Naive thymus-derived CD8-positive, alpha-beta T cell (primary cell): ENCODE measurements around the gene MCM3. TPM values are rescaled to one million over a fixed set of nuclear protein-coding genes. Genes with fewer than 3 reads are reported as not detected.
A peak's percentile ranks its signal among the peaks of the same experiment; 100 is the strongest.

ENCODE experiments used
- ATAC-seq, 2 donors: fragments of 150-1000 bp; cut with Tn5 transposase in 1 of 2; sonication (Bioruptor Pico), chemical (Tn5 transposase) in 1 of 2; 1 replicate in 1 of 2; 2 replicates in 1 of 2; pipeline ENCODE4 v1.10.0; 2021; ENCODE audit warnings: mild to moderate bottlenecking in 2 of 2, moderate library complexity in 2 of 2
- POLR2A ChIA-PET: fragments of 350-600 bp; sonication (Branson Sonifier 250); formaldehyde crosslinking; loops from one replicate; lab custom pipeline; 2021; ENCODE audit warnings: antibody characterized with exemption; lab: Charles Lee
- DNase-seq, 10 donors: peaks; one replicate each; pipeline versions ENCODE4 v3.0.0 to v3.0.0-alpha.2; 2020 to 2022
- H3K27ac Mint-ChIP-seq, 10 donors: one replicate each; pipeline ENCODE4 v1.8.0; 2020 to 2022; ENCODE audit warnings: mild to moderate bottlenecking in 10 of 10, mixed read lengths in 10 of 10, moderate library complexity in 4 of 10, inconsistent platforms in 1 of 10
- H3K27me3 Mint-ChIP-seq, 5 donors: one replicate each; pipeline ENCODE4 v1.8.0; 2021 to 2022; ENCODE audit warnings: mixed read lengths in 5 of 5
- H3K36me3 Mint-ChIP-seq, 3 donors: one replicate each; pipeline ENCODE4 v1.8.0; 2020 to 2022; ENCODE audit warnings: mixed read lengths in 3 of 3, mild to moderate bottlenecking in 2 of 3, inconsistent platforms in 1 of 3
- H3K4me1 Mint-ChIP-seq, 4 donors: one replicate each; pipeline ENCODE4 v1.8.0; 2021 to 2022; ENCODE audit warnings: mixed read lengths in 4 of 4
- H3K4me3 Mint-ChIP-seq, 10 donors: one replicate each; pipeline ENCODE4 v1.8.0; 2020 to 2022; ENCODE audit warnings: mild to moderate bottlenecking in 10 of 10, mixed read lengths in 10 of 10, moderate library complexity in 6 of 10, inconsistent platforms in 1 of 10
- H3K9me3 Mint-ChIP-seq, 9 donors: one replicate each; pipeline ENCODE4 v1.8.0; 2020 to 2022; ENCODE audit warnings: mixed read lengths in 9 of 9, mild to moderate bottlenecking in 3 of 9, inconsistent platforms in 1 of 9, moderate library complexity in 1 of 9
- polyA plus RNA-seq, 3 donors: library from polyadenylated mRNA; unstranded; fragments of 300-500 nt; fragmentation: Illumina TruSeq; gene quantifications; one replicate each; pipeline ENCODE4 v1.2.3, GENCODE V29; 2021
- total RNA-seq, 8 experiments: library from RNA in 2 of 8; stranded (reverse) in 2 of 8; gene quantifications; one replicate each; pipeline ENCODE4 v1.2.3 and lab custom pipeline; 2021 to 2026

MCM3 gene
- total and polyA plus RNA-seq, 5 experiments from 2014 or later, result 45.5 to 63.5 (median 48.9) TPM

DNA sequence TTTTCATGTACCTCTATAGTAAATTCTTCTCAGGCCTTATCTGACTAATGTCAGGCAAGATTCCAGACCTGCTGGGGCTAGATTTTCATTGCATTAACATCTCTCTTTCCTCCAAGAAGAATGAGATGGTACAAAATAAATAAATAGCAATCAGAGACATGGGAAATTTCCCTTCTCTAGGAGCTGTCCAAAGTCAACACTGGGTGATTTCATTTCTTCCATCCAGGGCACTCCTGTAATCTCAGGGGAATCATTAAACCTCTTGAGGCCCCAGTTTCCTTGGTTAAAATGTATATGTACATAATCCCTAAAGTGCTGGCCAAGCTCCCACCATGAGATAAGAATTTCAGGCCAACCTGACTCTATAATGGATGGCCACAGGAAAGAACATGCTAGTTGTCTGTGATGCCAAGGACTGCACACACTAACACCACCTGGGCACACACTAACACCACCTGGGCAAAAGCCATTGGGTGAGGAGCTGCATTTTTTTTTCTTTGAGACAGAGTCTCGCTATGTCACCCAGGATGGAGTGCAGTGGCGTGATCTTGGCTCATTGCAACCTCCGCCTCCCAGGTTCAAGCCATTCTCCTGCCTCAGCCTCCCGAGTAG is 41.2 kb downstream of the MCM3 start:
- Mint-ChIP-seq H3K36me3 (no peaks in the 10 kb centered on the region), H3K9me3 (no peaks in the 10 kb centered on the region), H3K4me1 (peaks cover 0 to 12% (median 5%) of the 10 kb centered on the region in 4 donors), H3K27ac (no peak overlapping the region), H3K27me3 (peaks cover 0 to 10% (median 5%) of the 10 kb centered on the region in 5 donors), H3K4me3 (no peak overlapping the region)
- DNase-seq (no peak), ATAC-seq (no peak)
- POLR2A ChIA-PET, result no interaction called here

DNA sequence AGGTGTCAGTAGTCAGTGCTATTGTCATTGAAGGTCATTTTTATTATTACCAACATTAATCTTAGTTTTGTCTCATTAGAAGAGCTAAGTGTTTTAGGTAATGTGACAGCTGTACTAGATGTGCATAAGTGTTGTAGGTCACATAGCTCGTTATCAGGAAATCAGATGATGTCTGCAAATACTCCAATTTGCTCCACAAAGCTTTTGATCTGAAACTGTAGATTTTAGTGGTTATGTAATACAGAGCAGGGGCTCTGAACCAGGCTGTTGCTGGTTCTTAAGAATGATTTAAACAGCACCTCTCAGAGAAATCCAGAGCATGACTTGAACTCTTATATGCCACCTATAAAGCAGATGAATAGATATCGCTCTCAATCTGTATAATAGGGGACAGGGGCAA is 42.7 kb downstream of the MCM3 start:
- Mint-ChIP-seq H3K27ac (peak overlapping the region in 1 of 10 donors; percentile 65), H3K9me3 (no peaks in the 10 kb centered on the region), H3K4me1 (peaks cover 0 to 12% (median 5%) of the 10 kb centered on the region in 4 donors), H3K36me3 (no peaks in the 10 kb centered on the region), H3K4me3 (no peak overlapping the region), H3K27me3 (peaks cover 0 to 9% (median 3%) of the 10 kb centered on the region in 5 donors)
- peak in 1 of 10 donors; percentile 12 for DNase-seq
- POLR2A ChIA-PET, result no interaction called here
- ATAC-seq, result peak in 1 of 2 donors; percentile 54

DNA sequence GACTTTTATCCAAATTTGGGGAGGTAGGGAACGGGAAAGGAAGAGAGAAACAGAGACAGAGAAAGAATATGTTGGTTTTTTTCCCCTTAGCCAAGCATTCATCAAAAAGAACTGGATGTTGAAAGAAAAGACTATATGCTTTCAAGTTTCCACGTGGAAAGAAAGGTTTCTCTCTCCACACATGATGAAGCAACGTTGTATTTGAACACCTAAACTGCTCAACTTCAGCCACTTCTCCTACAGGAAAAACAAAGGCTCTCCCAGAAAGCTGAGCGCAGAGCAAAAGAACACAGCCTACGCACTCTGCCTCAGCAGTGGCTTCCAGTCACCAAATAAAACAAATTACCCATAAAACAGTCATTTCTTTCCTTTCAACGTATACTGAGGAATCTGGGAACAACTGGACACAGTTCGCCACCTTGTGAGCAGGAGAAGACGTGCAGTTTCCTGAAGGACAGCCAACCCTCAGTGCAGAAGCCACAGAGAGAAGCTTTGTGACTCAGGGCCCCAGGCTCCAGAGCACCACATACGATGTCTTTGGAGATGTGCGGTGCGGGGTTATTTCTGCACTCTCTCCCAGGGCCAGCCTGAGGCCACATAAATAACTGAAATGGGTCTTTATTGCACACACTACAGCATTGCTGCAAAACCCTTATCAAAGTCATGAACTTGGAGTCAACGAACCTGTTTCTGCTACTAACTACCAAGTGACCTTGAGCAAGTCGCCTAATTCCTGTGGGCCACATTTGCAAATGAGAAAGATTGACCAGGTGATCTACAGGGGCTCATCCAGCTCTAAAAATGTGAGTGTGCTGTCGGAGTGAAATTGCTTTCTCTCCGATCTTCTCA is 50.3 kb downstream of the MCM3 start:
- no peak overlapping the region for H3K27ac Mint-ChIP-seq
- no peaks in the 10 kb centered on the region for H3K9me3 Mint-ChIP-seq
- H3K4me3 Mint-ChIP-seq, result no peak overlapping the region
- DNase-seq (no peak), ATAC-seq (no peak)
- no peaks in the 10 kb centered on the region for H3K4me1 Mint-ChIP-seq
- POLR2A ChIA-PET, result no interaction called here
- H3K36me3 Mint-ChIP-seq, result no peaks in the 10 kb centered on the region
- H3K27me3 Mint-ChIP-seq, result peaks cover 3 to 26% (median 13%) of the 10 kb centered on the region in 5 donors

DNA sequence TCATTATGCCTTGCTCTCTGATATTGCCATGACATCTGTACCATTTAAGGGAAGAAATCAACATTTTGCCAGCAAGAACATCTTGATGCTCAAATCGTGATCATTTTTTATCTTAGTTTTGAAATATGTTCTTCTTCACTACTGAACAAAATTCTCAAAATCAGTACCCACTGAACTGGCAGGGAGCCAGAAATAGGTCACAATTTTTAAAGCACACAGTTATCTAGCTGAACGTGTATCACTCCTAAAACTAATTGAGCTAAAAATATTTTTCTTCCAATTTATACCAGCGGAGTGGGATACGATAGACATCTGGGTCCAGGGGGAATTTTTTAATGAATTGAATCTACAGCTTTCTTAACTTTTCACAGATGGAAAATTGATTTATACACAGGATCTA is 51.5 kb downstream of the MCM3 start:
- peaks cover 3 to 26% (median 11%) of the 10 kb centered on the region in 5 donors for H3K27me3 Mint-ChIP-seq
- no peak for DNase-seq
- no peak for ATAC-seq
- no peak overlapping the region for H3K27ac Mint-ChIP-seq
- no peaks in the 10 kb centered on the region for H3K9me3 Mint-ChIP-seq
- H3K36me3 Mint-ChIP-seq, result no peaks in the 10 kb centered on the region
- H3K4me1 Mint-ChIP-seq, result no peaks in the 10 kb centered on the region
- POLR2A ChIA-PET, result no interaction called here
- H3K4me3 Mint-ChIP-seq, result no peak overlapping the region

DNA sequence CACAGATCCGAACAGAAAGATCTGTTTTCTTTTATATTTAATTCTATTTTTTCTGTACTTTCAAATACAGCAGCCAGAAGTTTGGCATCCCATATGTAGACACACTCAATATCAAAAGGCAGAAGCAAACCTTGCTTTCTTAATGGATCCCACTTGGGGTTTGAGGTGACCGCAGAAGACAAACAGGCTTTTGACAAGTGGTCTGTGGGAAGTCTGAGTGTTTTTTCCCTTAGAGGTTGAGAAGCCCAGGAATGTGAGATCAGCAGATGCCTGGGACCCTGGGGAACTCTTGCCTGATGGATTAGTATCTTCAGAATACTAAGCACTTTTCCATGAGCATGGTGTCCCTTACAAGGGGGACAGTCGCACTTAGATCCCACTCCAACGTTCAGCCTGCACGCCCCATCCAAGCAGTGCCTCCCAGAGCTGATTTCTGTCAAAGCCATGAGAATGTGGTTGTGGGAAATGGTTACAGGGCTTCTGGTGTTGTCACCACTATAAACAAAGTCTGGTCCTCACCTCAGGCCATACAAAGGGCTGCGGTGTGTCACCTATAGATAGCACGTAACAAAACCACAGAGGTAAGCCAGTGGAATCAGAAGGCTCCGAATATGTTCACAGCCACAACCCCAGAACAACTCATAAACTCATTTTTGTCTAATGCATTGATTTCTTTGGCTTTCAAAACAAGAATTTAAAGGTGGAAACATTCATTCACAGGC is 53.0 kb downstream of the MCM3 start:
- Mint-ChIP-seq H3K27ac (peak overlapping the region in 2 of 10 donors; percentile 7 to 30), H3K27me3 (peaks cover 1 to 20% (median 6%) of the 10 kb centered on the region in 5 donors), H3K4me3 (no peak overlapping the region), H3K4me1 (peaks cover 0 to 2% (median 0%) of the 10 kb centered on the region in 4 donors), H3K9me3 (no peaks in the 10 kb centered on the region), H3K36me3 (no peaks in the 10 kb centered on the region)
- POLR2A ChIA-PET, result no interaction called here
- DNase-seq, result peak in 1 of 10 donors; percentile 40
- no peak for ATAC-seq

DNA sequence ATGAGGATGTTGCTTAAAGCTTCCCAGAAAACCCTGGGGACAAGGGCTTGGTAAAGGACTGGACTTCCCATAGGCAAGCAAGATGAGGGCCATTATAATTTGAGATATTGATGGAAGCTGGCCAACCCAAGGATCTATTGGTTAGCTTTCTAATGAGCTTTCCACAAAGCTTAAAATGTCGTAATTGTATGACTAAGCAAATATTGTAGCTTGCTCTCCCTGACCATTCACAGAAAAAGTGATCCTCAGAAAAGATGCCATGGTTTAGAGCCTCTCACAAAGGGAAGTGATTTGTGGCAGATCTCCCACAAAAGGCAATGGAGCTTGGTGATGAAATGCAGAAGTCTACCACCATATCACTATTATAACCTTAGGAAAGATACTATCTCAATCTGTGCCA is 53.9 kb downstream of the MCM3 start:
- Mint-ChIP-seq H3K27ac (no peak overlapping the region), H3K4me3 (no peak overlapping the region)

DNA sequence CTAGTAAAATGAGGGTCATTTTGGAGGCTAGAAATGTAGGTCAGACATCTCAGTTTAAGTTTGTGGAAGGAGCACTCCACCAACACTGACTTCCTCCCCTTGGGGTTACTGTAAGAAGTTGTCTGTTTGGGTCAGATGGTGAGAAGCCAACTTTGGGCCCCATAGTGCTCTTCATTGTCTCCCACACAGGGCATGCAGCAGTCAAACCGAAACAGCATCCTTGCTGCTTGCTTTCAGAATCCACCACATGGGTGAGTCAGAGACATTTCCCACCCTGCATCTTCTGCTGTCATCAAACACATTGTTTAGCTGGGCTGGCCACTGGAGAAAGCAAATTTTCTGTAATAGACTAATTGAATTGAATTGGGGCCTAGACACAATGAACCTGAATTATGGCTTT is 57.0 kb downstream of the MCM3 start:
- H3K27me3 Mint-ChIP-seq, result peaks cover 0 to 13% (median 10%) of the 10 kb centered on the region in 5 donors
- peak overlapping the region in 1 of 10 donors; percentile 21 for H3K27ac Mint-ChIP-seq
- DNase-seq (no peak), ATAC-seq (no peak)
- H3K4me1 Mint-ChIP-seq, result peaks cover 0 to 2% (median 0%) of the 10 kb centered on the region in 4 donors
- H3K9me3 Mint-ChIP-seq, result no peaks in the 10 kb centered on the region
- POLR2A ChIA-PET, result no interaction called here
- no peaks in the 10 kb centered on the region for H3K36me3 Mint-ChIP-seq
- no peak overlapping the region for H3K4me3 Mint-ChIP-seq

More for the DNA sequence above, 53.9 kb downstream of the MCM3 start:
- ATAC-seq (no peak), DNase-seq (no peak)
- H3K27me3 Mint-ChIP-seq, result peaks cover 1 to 11% (median 6%) of the 10 kb centered on the region in 5 donors
- peaks cover 0 to 2% (median 0%) of the 10 kb centered on the region in 4 donors for H3K4me1 Mint-ChIP-seq
- H3K36me3 Mint-ChIP-seq, result no peaks in the 10 kb centered on the region
- POLR2A ChIA-PET, result no interaction called here
- H3K9me3 Mint-ChIP-seq, result no peaks in the 10 kb centered on the region

DNA sequence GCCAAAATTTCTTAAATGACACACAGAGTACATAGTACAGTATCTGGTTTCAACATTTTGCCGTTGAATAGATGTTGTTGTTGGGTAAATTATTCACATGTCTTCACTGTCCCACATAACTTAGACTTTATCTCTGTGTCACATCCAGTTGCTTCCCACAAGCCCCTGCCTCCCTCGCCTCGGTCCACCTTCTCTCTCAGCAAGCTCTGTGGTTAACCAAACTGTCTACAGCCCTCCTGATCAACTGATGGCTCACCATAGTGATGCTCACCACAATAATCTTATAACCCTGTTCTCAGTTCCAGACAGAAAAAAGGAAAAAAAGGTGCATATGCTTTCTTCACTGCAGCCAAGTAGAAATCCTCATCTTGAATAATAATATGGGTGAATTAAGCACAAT is 63.2 kb downstream of the MCM3 start:
- peak in 1 of 2 donors; percentile 57 for ATAC-seq
- peaks cover 0 to 13% (median 10%) of the 10 kb centered on the region in 5 donors for H3K27me3 Mint-ChIP-seq
- no peak for DNase-seq
- H3K4me3 Mint-ChIP-seq, result peak overlapping the region in 1 of 10 donors; percentile 1
- no peaks in the 10 kb centered on the region for H3K36me3 Mint-ChIP-seq
- POLR2A ChIA-PET, result no interaction called here
- peak overlapping the region in 3 of 10 donors; percentile 10 to 66 (median 45) for H3K27ac Mint-ChIP-seq
- peaks cover 6 to 8% (median 7%) of the 10 kb centered on the region in 4 donors for H3K4me1 Mint-ChIP-seq
- no peaks in the 10 kb centered on the region for H3K9me3 Mint-ChIP-seq

DNA sequence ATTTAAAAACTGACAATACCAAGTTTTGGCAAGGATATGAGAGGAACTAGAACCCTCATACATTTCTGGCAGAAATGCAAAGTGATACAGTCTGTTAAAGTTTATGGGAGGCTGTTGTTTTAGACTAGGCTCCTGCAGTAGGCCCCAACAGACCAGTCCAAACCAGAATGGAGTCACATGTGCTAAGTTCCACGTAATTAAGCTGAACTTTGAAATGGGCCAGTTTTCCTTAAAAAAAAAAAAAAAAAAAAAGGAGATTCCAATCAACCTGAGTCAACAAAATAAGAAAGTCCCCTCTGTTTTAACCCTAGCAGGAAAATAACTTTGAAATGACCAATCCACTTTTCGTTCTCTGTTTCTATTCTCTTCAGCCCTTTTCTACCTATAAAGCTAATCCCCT is 66.8 kb downstream of the MCM3 start:
- no peak for DNase-seq
- H3K27ac Mint-ChIP-seq, result no peak overlapping the region
- no peaks in the 10 kb centered on the region for H3K9me3 Mint-ChIP-seq
- H3K36me3 Mint-ChIP-seq, result no peaks in the 10 kb centered on the region
- POLR2A ChIA-PET, result interaction anchor here (0.7 kb wide), 1 partner anchor 473 kb away, joined by 4 read pairs; no protein-coding TSS in a partner anchor
- peaks cover 0 to 1% (median 0%) of the 10 kb centered on the region in 5 donors for H3K27me3 Mint-ChIP-seq
- ATAC-seq, result no peak
- no peak overlapping the region for H3K4me3 Mint-ChIP-seq
- peaks cover 6 to 12% (median 8%) of the 10 kb centered on the region in 4 donors for H3K4me1 Mint-ChIP-seq

DNA sequence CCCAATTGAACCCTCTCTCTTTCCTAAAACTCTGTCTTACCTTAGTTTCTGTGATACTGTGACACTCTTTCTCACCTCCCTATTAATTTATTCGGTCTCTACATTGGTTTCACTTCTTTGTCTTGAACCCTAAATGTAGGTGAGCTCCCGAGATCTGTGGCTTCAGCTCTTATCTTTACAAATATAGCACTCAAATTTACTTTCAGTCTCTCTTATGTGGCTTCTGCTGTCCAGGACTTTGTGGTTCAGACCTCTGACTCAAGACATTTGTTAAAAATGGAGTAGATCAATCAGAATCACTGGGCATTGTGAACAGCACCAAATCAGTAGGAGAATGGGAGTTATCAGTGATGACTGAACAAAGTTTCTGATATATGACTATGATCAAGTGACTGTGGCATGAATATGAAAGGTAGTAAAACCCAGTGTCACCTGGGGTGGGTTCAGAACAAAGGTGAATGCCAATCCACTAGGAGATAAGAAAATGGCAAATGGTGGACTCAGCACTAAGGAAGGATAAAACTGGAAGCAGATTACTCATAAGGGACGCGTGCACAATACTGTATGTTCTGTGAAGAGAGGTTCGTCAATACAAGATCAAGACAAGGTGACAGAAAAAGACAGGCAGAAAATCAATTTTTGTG is 67.5 kb downstream of the MCM3 start:
- Mint-ChIP-seq H3K4me3 (no peak overlapping the region), H3K27me3 (peaks cover 0 to 1% (median 0%) of the 10 kb centered on the region in 5 donors), H3K9me3 (no peaks in the 10 kb centered on the region), H3K4me1 (peaks cover 6 to 15% (median 11%) of the 10 kb centered on the region in 4 donors), H3K36me3 (no peaks in the 10 kb centered on the region), H3K27ac (no peak overlapping the region)
- POLR2A ChIA-PET, result interaction anchor here (0.6 to 0.7 kb wide), 2 partner anchors 36 to 37 kb away, joined by 4 to 9 read pairs; no protein-coding TSS in a partner anchor
- no peak for DNase-seq
- ATAC-seq, result no peak

DNA sequence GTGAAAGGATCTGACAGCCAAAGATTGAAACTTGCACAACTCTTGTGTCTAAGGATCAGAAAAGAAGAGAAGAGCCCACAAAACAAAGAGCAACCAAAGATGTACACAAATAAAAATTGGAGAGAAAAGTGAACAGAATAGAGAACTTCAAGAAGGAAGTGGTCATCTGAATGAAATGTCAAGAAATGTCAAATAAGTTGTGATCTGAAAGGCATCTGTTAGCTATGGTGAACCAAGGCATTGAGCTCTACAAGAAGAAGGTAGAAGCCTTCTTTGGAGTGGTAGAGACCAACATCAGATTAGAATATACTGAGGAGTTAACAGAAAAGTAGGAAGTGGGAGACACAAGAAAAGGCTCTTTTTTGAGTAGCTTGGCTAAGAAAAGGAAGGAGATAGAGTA is 68.8 kb downstream of the MCM3 start:
- DNase-seq (no peak), ATAC-seq (no peak)
- Mint-ChIP-seq H3K36me3 (no peaks in the 10 kb centered on the region), H3K9me3 (no peaks in the 10 kb centered on the region), H3K4me1 (peaks cover 0 to 8% (median 4%) of the 10 kb centered on the region in 4 donors), H3K27me3 (peaks cover 0 to 1% (median 0%) of the 10 kb centered on the region in 5 donors), H3K27ac (no peak overlapping the region), H3K4me3 (no peak overlapping the region)
- POLR2A ChIA-PET, result no interaction called here
